GM12878 (cell line): ENCODE results near the gene DFFB. TPM values are rescaled to one million over a fixed set of nuclear protein-coding genes. Genes with fewer than 3 reads are reported as not detected.

Source experiments
- ATAC-seq: fragments of 200-7000 bp; cut with Tn5 transposase; 3 replicates; pipeline ENCODE4 v1.9.1; 2020; ENCODE audit warnings: mild to moderate bottlenecking, moderate library complexity
- BruUV-seq: library from RNA; stranded (reverse); fragments of 400-500 nt; replicated peaks from 2 replicates; lab custom pipeline; 2021; lab: Mats Ljungman, UMichigan
- CTCF ChIA-PET: fragments of 300-600 bp; sonication (Branson Sonifier 250); formaldehyde crosslinking; extraction: SDS; loops from one replicate; lab custom pipeline; 2021; ENCODE audit warnings: inconsistent platforms; lab: Yijun Ruan, JAX
- POLR2A ChIA-PET: fragments of 350-600 bp; formaldehyde crosslinking; extraction: SDS; loops from one replicate; lab custom pipeline; 2021; ENCODE audit warnings: inconsistent platforms; lab: Charles Lee
- RAD21 ChIA-PET: fragments of 300-600 bp; sonication (Branson Sonifier 250); formaldehyde crosslinking; loops from one replicate; lab custom pipeline; 2023; ENCODE audit warnings: antibody characterized with exemption; ENCODE audit not compliant: unreplicated experiment; lab: Charles Lee
- SMC1A ChIA-PET: fragments of 300-600 bp; sonication (Branson Sonifier 250); formaldehyde crosslinking; loops from one replicate; lab custom pipeline; 2023; ENCODE audit not compliant: unreplicated experiment, uncharacterized antibody; lab: Charles Lee
- DNase-seq: peaks from one replicate; pipeline ENCODE4 v3.0.0-alpha.2; 2011; ENCODE audit warnings: low read depth, low spot score
- FAIRE-seq: peaks from 3 replicates; lab custom pipeline; 2011; peaks lifted over from hg19 to GRCh38; lab: Jason Lieb, UNC
- H2AFZ ChIP-seq: 2 replicates; pipeline ENCODE4 v1.6.0; 2011; ENCODE audit warnings: low read depth, low read length, control low read depth; ENCODE audit not compliant: control insufficient read depth
- H3K27ac ChIP-seq: 2 replicates; pipeline ENCODE4 v1.5.1; 2011; ENCODE audit warnings: control low read depth; ENCODE audit not compliant: control insufficient read depth, insufficient read depth
- H3K27me3 ChIP-seq, 2 experiments: replicated peaks in 1 of 2; 2 replicates each; pipeline versions ENCODE4 v1.6.0 to v1.6.1; 2011; ENCODE audit warnings: low read length in 1 of 2; ENCODE audit not compliant: control insufficient read depth in 2 of 2, insufficient read depth in 2 of 2
- H3K36me3 ChIP-seq, 2 experiments: 2 replicates each; pipeline ENCODE4 v1.5.1; 2011; ENCODE audit warnings: low read length in 1 of 2; ENCODE audit not compliant: control insufficient read depth in 2 of 2, insufficient read depth in 2 of 2
- H3K4me1 ChIP-seq: 2 replicates; pipeline ENCODE4 v1.6.1; 2011; ENCODE audit warnings: mild to moderate bottlenecking, low read length, moderate library complexity, mixed read lengths; ENCODE audit not compliant: control insufficient read depth, insufficient read depth
- H3K4me2 ChIP-seq: 2 replicates; pipeline ENCODE4 v1.6.0; 2011; ENCODE audit warnings: control low read depth; ENCODE audit not compliant: control insufficient read depth, insufficient read depth
- H3K4me3 ChIP-seq: fragments of 200-600 bp; sonication (generic); 2 replicates; pipeline ENCODE4 v1.5.1; 2016
- H3K79me2 ChIP-seq: 2 replicates; pipeline ENCODE4 v1.6.0; 2011; ENCODE audit warnings: low read length; ENCODE audit not compliant: control insufficient read depth, insufficient read depth
- H3K9ac ChIP-seq: 2 replicates; pipeline ENCODE4 v1.8.0; 2011; ENCODE audit warnings: low read length, control low read depth, mixed read lengths; ENCODE audit not compliant: control insufficient read depth, insufficient read depth
- H3K9me3 ChIP-seq: replicated peaks from 3 replicates; pipeline ENCODE4 v1.5.1; 2011; ENCODE audit warnings: mild to moderate bottlenecking, low read length; ENCODE audit not compliant: control insufficient read depth, insufficient read depth
- H4K20me1 ChIP-seq: 2 replicates; pipeline ENCODE4 v1.6.0; 2011; ENCODE audit not compliant: control insufficient read depth, insufficient read depth
- BACH1 ChIP-seq: fragments of 450-650 bp; IDR thresholded peaks from 2 replicates; pipeline ENCODE4 v1.6.1; 2017; ENCODE audit warnings: mild to moderate bottlenecking, borderline replicate concordance
- CBFB ChIP-seq: IDR thresholded peaks from 2 replicates; pipeline ENCODE4 v1.6.1; 2016; ENCODE audit warnings: antibody characterized with exemption, low read depth
- CBX5 ChIP-seq: sonication (generic); IDR thresholded peaks from 2 replicates; pipeline ENCODE4 v1.6.1; 2016; ENCODE audit warnings: low read depth, moderate library complexity, mild to moderate bottlenecking, inconsistent platforms
- DPF2 ChIP-seq: fragments of 450-650 bp; IDR thresholded peaks from 2 replicates; pipeline ENCODE4 v1.6.1; 2017; ENCODE audit warnings: mild to moderate bottlenecking
- EED ChIP-seq: sonication (generic); IDR thresholded peaks from 2 replicates; pipeline ENCODE4 v1.6.1; 2016; ENCODE audit warnings: antibody characterized with exemption, low read depth
- HDAC2 ChIP-seq: fragments of 200-600 bp; sonication (generic); IDR thresholded peaks from 2 replicates; pipeline ENCODE4 v1.6.1; 2017
- IKZF2 ChIP-seq, 2 experiments: fragments of 450-650 bp; IDR thresholded peaks; 2 replicates each; pipeline ENCODE4 v1.6.1; 2017; ENCODE audit warnings: mild to moderate bottlenecking in 2 of 2, moderate library complexity in 2 of 2
- KDM1A ChIP-seq: fragments of 200-600 bp; sonication (generic); IDR thresholded peaks from 2 replicates; pipeline ENCODE4 v1.6.1; 2016; ENCODE audit warnings: borderline replicate concordance
- LARP7 ChIP-seq: fragments of 450-650 bp; IDR thresholded peaks from 2 replicates; pipeline ENCODE4 v1.6.1; 2017; ENCODE audit warnings: mild to moderate bottlenecking
- MTA3 ChIP-seq: IDR thresholded peaks from 2 replicates; pipeline ENCODE4 v1.6.1; 2012; ENCODE audit warnings: low read length, inconsistent platforms, borderline replicate concordance
- NFYA ChIP-seq: IDR thresholded peaks from 2 replicates; pipeline ENCODE4 v1.6.1; 2011; ENCODE audit warnings: low read depth, mild to moderate bottlenecking, low read length, improper control_type of control experiment, borderline replicate concordance
- RBBP5 ChIP-seq: fragments of 200-600 bp; sonication (generic); conservative IDR thresholded peaks from 2 replicates; pipeline ENCODE4 v1.6.1; 2016
- RCOR1 ChIP-seq: conservative IDR thresholded peaks from 2 replicates; pipeline ENCODE4 v1.6.1; 2012; ENCODE audit warnings: low read depth, low read length, improper control_type of control experiment
- RUNX3 ChIP-seq: IDR thresholded peaks from 2 replicates; pipeline ENCODE4 v1.6.1; 2012; ENCODE audit warnings: low read length, inconsistent platforms
- SP1 ChIP-seq: IDR thresholded peaks from one replicate; pipeline ENCODE4 v1.6.1; 2011; ENCODE audit warnings: low read depth, low read length
- STAT3 ChIP-seq: IDR thresholded peaks from 2 replicates; pipeline ENCODE4 v1.6.1; 2011; ENCODE audit warnings: low read depth, low read length, improper control_type of control experiment
- YBX1 ChIP-seq: fragments of 450-650 bp; IDR thresholded peaks from 2 replicates; pipeline ENCODE4 v1.6.1; 2016; ENCODE audit warnings: antibody characterized with exemption
- YY1 ChIP-seq: IDR thresholded peaks from 2 replicates; pipeline ENCODE4 v1.6.1; 2011; ENCODE audit warnings: low read depth, mild to moderate bottlenecking, low read length
- ZBTB40 ChIP-seq: fragments of 450-650 bp; IDR thresholded peaks from 2 replicates; pipeline ENCODE4 v1.6.1; 2016; ENCODE audit warnings: mild to moderate bottlenecking, moderate library complexity, borderline replicate concordance
- whole genome bisulfite sequencing: methylation state at CpG from one replicate; pipeline ENCODE4 v1.1.6; 2016; ENCODE audit warnings: low lambda C conversion rate; ENCODE audit not compliant: insufficient replicate concordance, insufficient coverage; ENCODE audit errors: missing lambda C conversion rate; 5-methylcytosine and 5-hydroxymethylcytosine counted together
- in situ Hi-C: fragments of 300-500 bp; cut with MboI; formaldehyde crosslinking; loops from 9 replicates; pipeline ENCODE4 v1.14.3; 2018; ENCODE audit warnings: mixed read lengths
- intact Hi-C: fragments of 100-400 bp; cut with micrococcal nuclease; formaldehyde crosslinking; loops from one replicate; pipeline ENCODE4 v1.14.2; 2022; ENCODE audit not compliant: unreplicated experiment
- polyA plus RNA-seq, 11 experiments: library from polyadenylated mRNA; depleted of rRNA in 4 of 11; unstranded in 6 of 11; stranded (reverse) in 5 of 11; fragments of >200 nt; fragmentation: Nextera tagmentation in 4 of 11; fragmentation: Illumina TruSeq in 1 of 11; extraction: Ambion mirVana in 4 of 11; extraction: Trizol in 1 of 11; gene quantifications; 1 replicate in 1 of 11; 2 replicates in 10 of 11; pipeline versions ENCODE4 v1.2.1 to v1.2.3, GENCODE V29; 2011 to 2016; ENCODE audit warnings: inconsistent platforms in 2 of 11, missing spikeins in 2 of 11, low read depth in 1 of 11
- total RNA-seq, 4 experiments: library from RNA; depleted of rRNA in 3 of 4; stranded (reverse); fragments of >200 nt in 3 of 4; fragmentation: Illumina TruSeq in 1 of 4; extraction: Trizol in 1 of 4; gene quantifications; 2 replicates each; pipeline versions ENCODE4 v1.2.1 to v1.2.3, GENCODE V29; 2013 to 2021
- TF ChIP-seq, protein P1 (sequence below): fragments of 150-350 bp; IDR thresholded peaks from 2 replicates; pipeline ENCODE4 v1.6.1; 2016; ENCODE audit warnings: low read depth, low read length

The DFFB gene
- total and polyA plus RNA-seq, 10 of the 15 experiments (the other 5 are each of a cell fraction or from before 2014, with no cell fraction given) = 2.7 to 10.7 (median 6.5) TPM

DNA sequence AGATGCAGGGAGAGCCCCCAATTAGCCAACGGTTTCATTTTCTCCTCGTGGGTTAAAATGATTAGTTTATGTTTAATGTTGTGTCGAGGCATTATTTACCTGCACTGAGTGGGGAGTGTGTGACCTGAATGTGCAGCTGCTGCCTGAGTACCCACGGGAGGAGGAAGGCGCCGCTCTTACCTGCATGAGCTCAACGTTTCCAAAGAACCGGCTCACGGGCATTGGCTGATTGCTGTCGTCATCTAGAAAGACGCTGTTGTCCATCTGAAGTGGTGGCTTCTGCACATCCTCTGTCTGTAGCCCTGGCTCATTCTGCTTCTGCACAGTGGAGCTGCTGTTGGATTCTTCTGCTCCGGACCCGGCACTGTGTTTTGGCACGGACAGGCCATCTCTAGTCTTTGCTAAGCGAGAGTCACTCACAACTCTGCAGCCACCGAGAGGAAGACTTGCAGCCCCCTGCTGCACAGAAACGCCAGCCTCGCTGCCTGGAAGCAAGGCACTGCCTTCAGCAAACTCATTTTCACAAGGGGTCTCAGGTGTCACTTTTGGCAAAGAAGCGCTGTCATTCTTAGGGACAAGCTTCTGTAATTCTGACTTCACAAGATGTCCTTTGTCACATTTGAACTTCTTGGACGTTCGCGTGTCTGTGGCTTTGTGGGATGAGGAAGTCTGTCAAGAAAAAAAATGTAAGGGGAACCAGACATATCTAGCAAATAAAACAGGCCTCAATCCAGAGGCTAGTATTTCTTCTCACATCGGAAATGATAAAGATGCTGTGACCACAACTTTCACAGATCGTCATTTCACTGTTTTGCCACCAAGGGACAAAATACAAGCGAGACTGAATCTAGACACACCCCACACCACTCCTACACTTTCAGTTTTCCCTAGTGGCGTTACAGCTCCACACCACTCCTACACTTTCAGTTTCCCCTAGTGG lies 33.4 kb downstream of the DFFB start:
- Histone ChIP-seq H3K4me1 (peaks cover 16% of the 10 kb centered on the region), H3K9ac (no peak overlapping the region), H3K27ac (no peak overlapping the region), H3K27me3 (no peaks in the 10 kb centered on the region), H3K36me3 (peaks cover 11 to 20% of the 10 kb centered on the region in 2 experiments), H3K79me2 (peaks cover 3% of the 10 kb centered on the region), H3K4me3 (no peak overlapping the region), H2AFZ (no peak overlapping the region), H4K20me1 (no peaks in the 10 kb centered on the region), H3K4me2 (no peak overlapping the region), H3K9me3 (no peaks in the 10 kb centered on the region)
- SMC1A ChIA-PET = no interaction called here
- RAD21 ChIA-PET = no interaction called here
- DNase-seq (no peak), ATAC-seq (peak; percentile 73), FAIRE-seq (peak; percentile 91)
- 74% methylated on average over 26 of the region's 26 CpGs for WGBS
- no TSS peak for BruUV-seq
- POLR2A ChIA-PET = no interaction called here
- in situ Hi-C loops = no loop called here
- CTCF ChIA-PET = interaction anchor here (1.3 kb wide), 1 partner anchor 9 kb away, joined by 4 read pairs; the partner anchor contains the start of gene C1orf174
- intact Hi-C loops = no loop called here
- TF ChIP-seq CBFB = no peak
- no peak for TF ChIP-seq YY1
- TF ChIP-seq EED = peak; percentile 85
- TF ChIP-seq KDM1A = no peak
- no peak for TF ChIP-seq LARP7
- no peak for TF ChIP-seq SP1
- TF ChIP-seq IKZF2 (IDR thresholded peaks at IDR 0.05) = peak; percentile 19 to 53; a peak in 1 of 4 replicates
- no peak for TF ChIP-seq DPF2
- TF ChIP-seq CBX5 = no peak
- TF ChIP-seq RCOR1 = no peak
- peak; percentile 84 for TF ChIP-seq RUNX3
- TF ChIP-seq, protein P1, sequence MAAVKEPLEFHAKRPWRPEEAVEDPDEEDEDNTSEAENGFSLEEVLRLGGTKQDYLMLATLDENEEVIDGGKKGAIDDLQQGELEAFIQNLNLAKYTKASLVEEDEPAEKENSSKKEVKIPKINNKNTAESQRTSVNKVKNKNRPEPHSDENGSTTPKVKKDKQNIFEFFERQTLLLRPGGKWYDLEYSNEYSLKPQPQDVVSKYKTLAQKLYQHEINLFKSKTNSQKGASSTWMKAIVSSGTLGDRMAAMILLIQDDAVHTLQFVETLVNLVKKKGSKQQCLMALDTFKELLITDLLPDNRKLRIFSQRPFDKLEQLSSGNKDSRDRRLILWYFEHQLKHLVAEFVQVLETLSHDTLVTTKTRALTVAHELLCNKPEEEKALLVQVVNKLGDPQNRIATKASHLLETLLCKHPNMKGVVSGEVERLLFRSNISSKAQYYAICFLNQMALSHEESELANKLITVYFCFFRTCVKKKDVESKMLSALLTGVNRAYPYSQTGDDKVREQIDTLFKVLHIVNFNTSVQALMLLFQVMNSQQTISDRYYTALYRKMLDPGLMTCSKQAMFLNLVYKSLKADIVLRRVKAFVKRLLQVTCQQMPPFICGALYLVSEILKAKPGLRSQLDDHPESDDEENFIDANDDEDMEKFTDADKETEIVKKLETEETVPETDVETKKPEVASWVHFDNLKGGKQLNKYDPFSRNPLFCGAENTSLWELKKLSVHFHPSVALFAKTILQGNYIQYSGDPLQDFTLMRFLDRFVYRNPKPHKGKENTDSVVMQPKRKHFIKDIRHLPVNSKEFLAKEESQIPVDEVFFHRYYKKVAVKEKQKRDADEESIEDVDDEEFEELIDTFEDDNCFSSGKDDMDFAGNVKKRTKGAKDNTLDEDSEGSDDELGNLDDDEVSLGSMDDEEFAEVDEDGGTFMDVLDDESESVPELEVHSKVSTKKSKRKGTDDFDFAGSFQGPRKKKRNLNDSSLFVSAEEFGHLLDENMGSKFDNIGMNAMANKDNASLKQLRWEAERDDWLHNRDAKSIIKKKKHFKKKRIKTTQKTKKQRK = no peak
- no peak for TF ChIP-seq MTA3
- TF ChIP-seq RBBP5 = no peak
- no peak for TF ChIP-seq ZBTB40
- no peak for TF ChIP-seq YBX1
- no peak for TF ChIP-seq BACH1
- TF ChIP-seq NFYA = no peak
- TF ChIP-seq STAT3 = no peak
- no peak for TF ChIP-seq HDAC2
